DOHH2 (cell line): ENCODE measurements around the gene KRT74.

Experiments used
- CTCF ChIP-seq: fragments of 200-600 bp; sonication (generic); IDR thresholded peaks from one replicate; pipeline ENCODE4 v1.5.1; 2014; ENCODE audit warnings: antibody characterized with exemption, mild to moderate bottlenecking, low read depth, low read length; ENCODE audit not compliant: poor library complexity, severe bottlenecking
- EZH2phosphoT487 ChIP-seq: fragments of 200-600 bp; sonication (generic); IDR thresholded peaks from 2 replicates; pipeline ENCODE4 v1.6.1; 2017; ENCODE audit warnings: borderline replicate concordance, mild to moderate bottlenecking, antibody characterized with exemption, low read length, moderate library complexity, mixed read lengths

GRCh38 chr12:52605542-52605941 is 31.9 kb upstream of the KRT74 start:
- no peak for TF ChIP-seq CTCF
- TF ChIP-seq EZH2phosphoT487, result no peak
